HG03565 (cell line): ENCODE measurements around the gene SHMT1.
"Not testable (repeated sequence)": the region's sequence is repeated elsewhere in the genome, so short reads cannot be mapped to it uniquely, and the experiment has no call there.

Experiments used
- ATAC-seq: cut with Tn5 transposase; IDR thresholded peaks from one replicate; pipeline ENCODE4 v1.9.1; 2021; ENCODE audit warnings: mild to moderate bottlenecking, moderate library complexity; ENCODE audit not compliant: unreplicated experiment

Gene SHMT1

GRCh38 chr17:18326572-18326971 lies 36.8 kb downstream of the SHMT1 start:
- no peak for ATAC-seq

- ATAC-seq, result no peak
Measured at GRCh38 chr17:18326039-18326438, 37.3 kb downstream of the SHMT1 start.

DNA sequence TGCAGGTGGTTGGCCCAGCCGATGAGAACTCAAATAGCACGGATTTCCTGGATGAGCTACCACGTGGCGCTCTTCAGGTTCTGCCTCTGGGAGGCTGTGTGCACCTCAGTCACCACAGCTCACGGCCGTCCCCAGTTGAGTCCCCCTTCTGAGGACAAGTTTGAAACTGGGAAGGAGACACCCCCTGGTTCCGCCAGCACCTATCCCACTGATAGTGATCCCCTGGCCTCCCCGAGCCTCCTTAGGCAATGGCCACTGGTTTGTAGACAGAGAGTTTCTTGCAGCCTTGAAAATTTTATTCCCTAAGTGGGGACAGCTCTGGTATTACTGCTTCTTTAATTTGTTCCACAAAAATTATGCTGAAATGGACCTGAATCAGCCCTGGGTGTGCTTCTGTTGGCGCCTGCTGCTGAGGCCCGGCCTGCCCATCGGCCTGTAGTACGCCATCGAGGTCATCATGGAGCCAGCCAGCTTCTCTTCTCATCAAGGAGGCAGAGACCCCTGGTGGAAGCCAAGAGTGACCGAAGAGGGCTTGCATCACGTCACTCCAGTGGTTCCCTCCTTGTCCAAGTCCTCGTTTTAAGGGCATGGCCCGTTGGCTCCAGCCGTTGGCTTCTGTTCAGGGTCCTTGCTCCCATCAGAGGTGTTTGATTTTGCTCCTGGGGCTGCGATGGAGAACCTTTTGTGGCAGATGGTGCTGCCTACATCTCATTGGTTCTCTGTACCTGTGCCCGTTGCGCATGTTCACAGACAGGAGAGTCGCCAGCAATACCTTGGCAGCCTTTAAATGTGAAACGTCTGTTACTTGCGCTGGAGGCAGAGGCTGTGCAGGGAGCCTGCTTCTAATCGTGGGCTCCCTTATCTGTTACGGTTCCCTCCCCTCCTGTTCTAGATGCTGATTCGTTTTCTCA lies 39.0 kb downstream of the SHMT1 start:
- ATAC-seq, result no peak

GRCh38 chr17:18323507-18324139 lies 39.7 kb downstream of the SHMT1 start:
- ATAC-seq, result no peak

DNA sequence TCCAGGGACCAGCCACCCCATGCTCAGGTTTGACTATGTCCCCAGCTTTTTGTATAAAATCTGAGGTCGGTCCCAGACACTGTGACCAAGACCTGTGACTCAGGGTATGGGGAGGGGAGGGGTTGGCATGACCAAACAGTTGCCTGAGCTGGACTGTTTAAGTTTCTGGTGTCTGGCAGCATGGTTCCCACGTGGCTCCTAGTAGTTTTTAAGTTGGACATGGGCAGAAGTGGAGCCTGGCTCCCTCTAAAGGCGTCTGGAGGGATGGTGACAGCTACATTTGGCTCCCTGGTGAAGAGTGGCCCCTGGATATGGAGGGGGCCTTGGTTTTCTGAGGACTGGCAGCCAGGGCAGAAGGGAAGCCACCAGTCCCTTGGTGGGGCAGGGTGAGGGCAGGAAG lies 40.3 kb downstream of the SHMT1 start:
- no peak for ATAC-seq

- ATAC-seq, result no peak
Measured at GRCh38 chr17:18322522-18322921, 40.8 kb downstream of the SHMT1 start.

GRCh38 chr17:18321309-18321708 lies 42.0 kb downstream of the SHMT1 start:
- no peak for ATAC-seq

DNA sequence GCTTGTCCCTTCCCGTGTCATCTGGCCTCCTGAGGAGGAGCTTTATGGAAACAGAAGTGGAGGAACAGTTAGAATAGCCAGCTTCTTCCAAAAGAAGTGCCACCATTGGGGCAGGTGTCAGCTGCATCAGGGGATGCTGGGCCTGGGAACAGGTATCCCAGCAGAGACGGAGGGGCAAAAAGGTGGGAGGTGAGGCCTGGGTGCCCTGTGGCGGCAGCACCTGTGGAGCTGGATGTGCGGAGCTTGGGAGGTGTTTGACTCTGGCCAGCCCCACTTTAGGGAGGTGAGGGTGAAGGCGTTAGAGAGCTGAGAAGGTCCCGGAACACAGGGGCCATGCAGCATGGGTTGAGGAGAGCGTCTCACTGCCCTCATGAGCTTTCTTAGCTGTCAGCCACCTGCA lies 43.0 kb downstream of the SHMT1 start:
- no peak for ATAC-seq

DNA sequence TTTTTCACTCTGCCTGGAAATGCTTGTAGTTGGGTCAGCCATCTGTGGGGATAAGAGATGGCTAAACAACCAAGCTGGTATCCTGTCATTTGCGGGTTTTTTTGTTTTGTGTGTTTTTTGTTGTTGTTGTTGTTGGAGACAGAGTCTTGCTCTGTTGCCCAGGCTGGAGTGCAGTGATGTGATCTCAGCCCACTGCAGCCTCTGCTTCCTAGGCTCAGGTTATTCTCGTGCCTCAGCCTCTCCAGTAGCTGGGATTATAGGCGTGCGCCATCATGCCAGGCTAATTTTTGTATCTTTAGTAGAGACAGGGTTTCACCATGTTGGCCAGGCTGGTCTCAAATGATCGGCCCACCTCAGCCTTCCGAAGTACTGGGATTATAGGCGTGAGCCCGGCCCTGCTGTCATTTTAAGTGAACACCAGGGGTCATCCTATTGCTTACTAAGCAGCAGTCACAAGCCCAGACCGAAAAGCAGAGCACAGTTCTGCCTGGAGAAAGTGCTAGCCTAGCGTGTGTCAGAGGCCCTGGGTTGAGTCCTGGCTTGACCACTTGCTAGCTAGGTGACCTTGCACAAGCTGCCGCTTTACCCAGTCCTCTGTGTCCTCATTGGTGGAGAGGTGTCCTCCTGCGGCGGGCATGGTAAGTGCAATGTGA lies 43.6 kb downstream of the SHMT1 start:
- no peak for ATAC-seq

- no peak for ATAC-seq
Measured at GRCh38 chr17:18318771-18319450, 44.4 kb downstream of the SHMT1 start.

DNA sequence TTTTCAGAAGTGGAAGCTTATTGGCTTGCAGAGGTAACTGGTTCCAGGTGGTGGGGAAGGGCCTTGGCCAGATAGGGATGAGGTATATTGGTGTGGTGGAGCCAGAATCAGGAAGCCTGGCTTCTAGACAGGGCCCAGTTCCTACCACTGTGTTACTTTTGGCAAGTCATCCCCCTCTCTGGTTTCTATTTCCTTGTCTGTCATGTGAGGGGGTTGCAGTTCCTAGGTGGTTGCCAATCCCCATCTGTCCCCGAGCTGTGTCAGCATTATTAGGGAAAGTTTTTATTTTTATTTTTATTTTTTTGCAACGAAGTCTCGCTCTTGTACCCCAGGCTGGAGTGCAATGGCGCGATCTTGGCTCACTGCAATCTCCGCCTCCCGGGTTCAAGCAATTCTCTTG lies 45.2 kb downstream of the SHMT1 start:
- no peak for ATAC-seq

DNA sequence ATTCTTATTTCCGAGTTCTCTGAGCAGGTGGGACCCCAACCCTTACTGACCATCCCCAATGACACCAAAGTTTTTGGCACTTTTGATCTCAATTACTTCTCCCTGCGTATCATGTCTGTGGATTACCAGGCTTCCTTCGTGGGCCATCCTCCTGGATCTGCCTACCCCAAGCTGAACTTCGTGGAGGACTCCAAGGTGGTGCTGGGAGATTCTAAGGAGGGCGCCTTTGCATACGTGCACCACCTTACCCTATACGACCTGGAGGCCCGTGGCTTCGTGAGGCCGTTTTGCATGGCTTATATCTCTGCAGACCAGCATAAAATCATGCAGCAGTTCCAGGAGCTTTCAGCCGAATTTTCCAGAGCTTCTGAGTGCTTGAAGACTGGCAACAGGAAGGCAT lies 47.4 kb downstream of the SHMT1 start:
- ATAC-seq, result no peak

DNA sequence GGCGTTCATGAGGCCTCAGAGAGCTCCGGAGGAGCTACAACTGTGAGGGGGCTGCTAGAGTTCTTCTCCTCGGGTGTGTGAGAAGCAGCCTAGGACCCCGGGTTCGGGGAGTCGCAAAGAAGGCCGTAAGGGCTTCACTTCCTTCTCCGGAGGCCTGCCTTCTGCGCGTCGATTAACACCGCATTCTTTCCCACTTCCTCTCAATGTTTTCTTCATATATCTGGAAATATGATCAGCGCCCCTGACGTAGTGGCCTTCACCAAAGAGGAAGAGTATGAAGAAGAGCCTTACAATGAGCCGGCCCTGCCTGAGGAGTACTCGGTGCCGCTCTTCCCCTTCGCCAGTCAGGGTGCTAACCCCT lies 47.8 kb downstream of the SHMT1 start:
- ATAC-seq, result no peak

DNA sequence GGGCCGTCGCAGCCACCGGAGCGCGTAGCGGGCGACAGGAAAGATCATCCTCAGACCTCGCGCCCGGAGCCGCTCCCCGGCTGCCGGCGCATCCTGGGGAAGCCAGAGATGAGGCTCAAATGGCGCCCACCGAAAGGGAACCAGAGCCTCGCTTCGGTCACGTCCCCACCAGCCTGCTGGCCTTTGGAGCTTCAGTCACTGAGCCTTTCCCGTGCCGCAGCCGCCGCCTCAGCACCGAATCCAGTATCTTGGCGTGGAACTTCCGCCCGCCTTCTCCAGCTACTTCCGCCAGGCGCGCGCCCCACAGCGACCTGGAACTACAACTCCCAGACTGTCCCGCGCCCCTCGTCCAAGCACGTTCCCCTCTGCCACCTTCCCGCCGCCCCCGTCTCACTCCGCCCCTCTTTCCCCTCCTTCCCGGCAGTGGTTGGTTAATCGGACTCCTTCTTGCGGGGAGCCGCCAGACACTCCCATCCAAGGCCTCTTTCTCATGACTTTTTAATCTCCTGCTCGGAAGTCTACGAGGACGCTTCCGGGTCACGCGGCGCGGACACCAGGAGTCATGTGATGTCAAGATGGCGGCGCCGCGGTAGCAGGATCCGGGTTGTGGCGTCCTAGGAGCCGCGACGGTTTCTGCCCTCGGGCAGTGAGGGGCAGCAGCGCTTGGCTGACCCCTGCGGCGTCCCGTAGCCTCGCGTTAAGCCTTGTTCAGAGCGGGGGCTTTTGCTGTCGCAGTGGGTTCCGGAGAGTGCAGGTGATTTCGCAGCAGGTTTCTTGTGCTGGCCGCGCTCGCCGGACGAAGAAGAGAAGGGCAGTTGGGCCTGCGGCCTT lies 48.4 kb downstream of the SHMT1 start, which contains the start of the genes SMCR8 and TOP3A:
TSS of gene SMCR8 (plus strand) at position 563 of the 831 bp plus-strand sequence. CDS start 497 bp downstream, outside the sequence.
TSS of gene TOP3A (minus strand) at position 264 of the 831 bp plus-strand sequence. CDS start at position 48, 216 bp downstream.
- ATAC-seq, result peak; percentile 73

GRCh38 chr17:18314059-18314730 lies 49.2 kb downstream of the SHMT1 start:
- ATAC-seq, result no peak

- ATAC-seq, result no peak
Measured at GRCh38 chr17:18309202-18309601, 54.1 kb downstream of the SHMT1 start.

DNA sequence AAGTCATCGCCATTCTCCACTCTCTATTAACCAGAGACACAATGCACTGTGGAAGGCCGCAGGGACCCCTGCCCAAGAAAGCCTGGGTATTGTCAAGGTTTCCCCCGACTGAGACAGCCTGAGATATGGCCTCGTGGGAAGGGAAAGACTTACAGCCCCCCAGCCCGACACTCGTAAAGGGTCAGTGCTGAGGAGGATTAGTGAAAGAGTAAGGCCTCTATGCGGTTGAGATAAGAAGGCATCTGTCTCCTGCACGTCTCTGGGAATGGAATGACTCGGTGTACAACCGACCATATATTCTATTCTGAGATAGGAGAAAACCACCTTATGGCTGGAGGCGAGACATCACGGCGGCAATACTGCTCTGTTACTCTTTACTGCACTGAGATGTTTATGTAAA lies 60.1 kb downstream of the SHMT1 start:
- not testable (repeated sequence) for ATAC-seq

DNA sequence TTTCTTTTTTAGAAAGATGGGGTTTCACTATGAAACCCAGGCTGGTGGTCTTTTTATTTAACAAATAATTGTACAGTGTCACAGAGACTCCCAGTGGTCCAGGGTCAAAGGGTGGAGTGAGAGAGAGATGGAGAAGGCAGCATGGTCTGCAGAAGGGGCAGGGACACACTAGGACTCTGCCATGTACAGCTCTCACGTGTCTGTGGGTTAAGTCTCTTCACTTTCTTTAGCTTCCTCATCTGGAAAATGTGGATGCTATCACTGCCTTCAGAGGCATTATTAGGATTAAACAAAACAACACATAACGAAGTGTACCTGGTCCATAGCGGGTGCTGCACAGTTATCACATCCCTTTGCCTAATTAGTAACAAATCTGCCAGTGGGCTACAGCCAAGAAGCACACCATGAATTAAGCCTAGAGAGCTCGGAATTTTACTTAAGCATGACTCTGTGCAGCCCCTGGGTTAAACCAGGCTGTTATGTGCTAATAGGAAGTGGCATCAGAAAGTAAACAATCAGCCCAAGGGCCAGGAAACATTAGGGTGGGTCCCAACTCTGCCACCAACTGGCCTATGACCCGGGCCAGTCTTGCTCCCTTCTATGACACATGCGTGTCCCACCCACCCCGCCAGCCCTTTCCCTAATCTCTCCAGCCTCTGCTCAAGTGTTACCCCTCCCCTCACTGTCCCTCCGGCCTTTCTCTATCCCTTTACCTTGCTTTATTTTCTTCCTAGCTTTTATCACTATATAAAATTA lies 62.4 kb downstream of the SHMT1 start:
- no peak for ATAC-seq

DNA sequence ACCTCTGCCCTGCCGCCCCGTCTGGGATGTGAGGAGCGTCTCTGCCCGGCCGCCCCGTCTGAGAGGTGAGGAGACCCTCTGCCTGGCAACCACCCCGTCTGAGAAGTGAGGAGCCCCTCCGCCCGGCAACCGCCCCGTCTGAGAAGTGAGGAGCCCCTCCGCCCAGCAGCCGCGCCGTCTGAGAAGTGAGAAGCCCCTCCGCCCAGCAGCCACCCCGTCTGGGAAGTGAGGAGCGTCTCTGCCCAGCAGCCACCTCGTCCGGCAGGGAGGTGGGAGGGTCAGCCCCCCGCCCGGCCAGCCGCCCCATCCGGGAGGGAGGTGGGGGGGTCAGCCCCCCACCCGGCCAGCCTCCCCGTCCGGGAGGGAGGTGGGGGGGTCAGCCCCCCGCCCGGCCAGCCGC lies 65.3 kb downstream of the SHMT1 start:
- not testable (repeated sequence) for ATAC-seq
